Neural crest cell (in vitro differentiated cells): ENCODE data around the gene INTS11. TPM values are rescaled to one million over a fixed set of nuclear protein-coding genes. Genes with fewer than 3 reads are reported as not detected.
"Not testable (repeated sequence)": the region's sequence is repeated elsewhere in the genome, so short reads cannot be mapped to it uniquely, and the experiment has no call there.

Experiments
- DNase-seq: peaks from one replicate; pipeline ENCODE4 v3.0.0; 2021; ENCODE audit warnings: low read depth, mixed read lengths, low spot score
- H3K27ac Mint-ChIP-seq: one replicate; pipeline ENCODE4 v1.8.0; 2021; ENCODE audit warnings: mild to moderate bottlenecking, mixed read lengths; ENCODE audit not compliant: unreplicated experiment
- H3K27me3 Mint-ChIP-seq: 2 replicates; pipeline ENCODE4 v1.8.0; 2021; ENCODE audit warnings: low read depth, mild to moderate bottlenecking, mixed read lengths
- H3K36me3 Mint-ChIP-seq: 2 replicates; pipeline ENCODE4 v1.8.0; 2021; ENCODE audit warnings: low read depth, mild to moderate bottlenecking, mixed read lengths
- H3K4me1 Mint-ChIP-seq: 2 replicates; pipeline ENCODE4 v1.8.0; 2021; ENCODE audit warnings: mixed read lengths
- H3K4me3 Mint-ChIP-seq: one replicate; pipeline ENCODE4 v1.8.0; 2021; ENCODE audit warnings: mild to moderate bottlenecking, mixed read lengths
- H3K9me3 Mint-ChIP-seq: 2 replicates; pipeline ENCODE4 v1.8.0; 2021; ENCODE audit warnings: mixed read lengths
- total RNA-seq: library from RNA; stranded (reverse); gene quantifications from 2 replicates; pipeline ENCODE4 v1.2.1, GENCODE V29; 2021
- TF ChIP-seq, protein P1 (sequence below): fragments of 200-600 bp; sonication (generic); conservative IDR thresholded peaks from 2 replicates; pipeline ENCODE4 v1.5.0; 2021; ENCODE audit warnings: antibody characterized with exemption, mild to moderate bottlenecking

The INTS11 gene
- total RNA-seq, 1 donor from 2014 or later: 160 TPM

DNA sequence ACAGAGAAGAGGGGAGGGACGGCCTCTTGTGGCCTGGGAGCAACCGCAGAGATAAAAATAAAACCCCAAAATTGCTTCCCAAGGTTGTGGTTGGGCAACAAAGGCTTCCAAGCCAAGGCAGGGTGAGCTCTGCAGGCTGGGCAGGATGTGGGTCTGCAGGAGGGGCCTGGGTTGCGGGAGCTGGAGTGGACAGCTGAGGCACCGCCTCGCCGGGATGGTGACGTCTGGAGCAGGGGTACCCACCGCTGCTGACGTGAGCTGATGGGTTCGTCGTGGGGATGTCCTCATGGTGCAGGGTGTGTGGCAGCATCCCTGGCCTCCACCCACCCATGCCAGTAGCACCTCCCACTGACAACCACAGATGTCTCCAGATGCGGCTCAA is 46.9 kb upstream of the INTS11 start:
- Mint-ChIP-seq H3K27ac (no peak overlapping the region), H3K36me3 (no peaks in the 10 kb centered on the region), H3K9me3 (no peaks in the 10 kb centered on the region), H3K4me3 (no peak overlapping the region), H3K4me1 (peaks cover 9% of the 10 kb centered on the region), H3K27me3 (no peaks in the 10 kb centered on the region)
- DNase-seq: no peak
- TF ChIP-seq, protein P1, sequence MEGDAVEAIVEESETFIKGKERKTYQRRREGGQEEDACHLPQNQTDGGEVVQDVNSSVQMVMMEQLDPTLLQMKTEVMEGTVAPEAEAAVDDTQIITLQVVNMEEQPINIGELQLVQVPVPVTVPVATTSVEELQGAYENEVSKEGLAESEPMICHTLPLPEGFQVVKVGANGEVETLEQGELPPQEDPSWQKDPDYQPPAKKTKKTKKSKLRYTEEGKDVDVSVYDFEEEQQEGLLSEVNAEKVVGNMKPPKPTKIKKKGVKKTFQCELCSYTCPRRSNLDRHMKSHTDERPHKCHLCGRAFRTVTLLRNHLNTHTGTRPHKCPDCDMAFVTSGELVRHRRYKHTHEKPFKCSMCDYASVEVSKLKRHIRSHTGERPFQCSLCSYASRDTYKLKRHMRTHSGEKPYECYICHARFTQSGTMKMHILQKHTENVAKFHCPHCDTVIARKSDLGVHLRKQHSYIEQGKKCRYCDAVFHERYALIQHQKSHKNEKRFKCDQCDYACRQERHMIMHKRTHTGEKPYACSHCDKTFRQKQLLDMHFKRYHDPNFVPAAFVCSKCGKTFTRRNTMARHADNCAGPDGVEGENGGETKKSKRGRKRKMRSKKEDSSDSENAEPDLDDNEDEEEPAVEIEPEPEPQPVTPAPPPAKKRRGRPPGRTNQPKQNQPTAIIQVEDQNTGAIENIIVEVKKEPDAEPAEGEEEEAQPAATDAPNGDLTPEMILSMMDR: no peak

DNA sequence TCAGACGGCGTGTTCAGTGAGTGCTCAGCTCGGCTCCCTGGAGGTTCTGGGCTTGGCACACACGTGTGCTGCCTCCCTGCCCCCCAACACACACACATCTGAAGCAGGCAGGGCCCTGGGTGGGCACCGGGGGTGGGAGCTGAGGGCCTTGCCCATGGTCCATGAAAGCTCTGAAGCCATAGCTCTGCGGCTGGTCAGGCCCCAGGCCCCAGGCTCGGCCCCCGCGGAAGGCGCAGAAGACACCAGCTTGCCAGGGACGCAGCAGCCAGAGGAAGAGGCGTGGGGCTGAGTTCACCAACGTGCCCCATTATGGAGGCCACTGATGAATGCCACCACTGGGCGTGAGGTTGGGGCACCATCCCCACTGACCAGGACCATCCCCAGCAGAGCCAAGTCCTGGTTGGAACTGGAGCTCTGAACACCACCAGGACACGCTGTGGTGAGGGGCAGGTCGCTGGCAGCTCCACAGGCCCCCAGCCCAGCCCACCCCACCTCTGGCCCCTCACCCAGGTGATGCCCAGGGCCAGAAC is 46.4 kb upstream of the INTS11 start:
- TF ChIP-seq, protein P1: no peak
- no peaks in the 10 kb centered on the region for H3K9me3 Mint-ChIP-seq
- no peak for DNase-seq
- H3K36me3 Mint-ChIP-seq: no peaks in the 10 kb centered on the region
- no peak overlapping the region for H3K4me3 Mint-ChIP-seq
- no peaks in the 10 kb centered on the region for H3K27me3 Mint-ChIP-seq
- peaks cover 9% of the 10 kb centered on the region for H3K4me1 Mint-ChIP-seq
- no peak overlapping the region for H3K27ac Mint-ChIP-seq

DNA sequence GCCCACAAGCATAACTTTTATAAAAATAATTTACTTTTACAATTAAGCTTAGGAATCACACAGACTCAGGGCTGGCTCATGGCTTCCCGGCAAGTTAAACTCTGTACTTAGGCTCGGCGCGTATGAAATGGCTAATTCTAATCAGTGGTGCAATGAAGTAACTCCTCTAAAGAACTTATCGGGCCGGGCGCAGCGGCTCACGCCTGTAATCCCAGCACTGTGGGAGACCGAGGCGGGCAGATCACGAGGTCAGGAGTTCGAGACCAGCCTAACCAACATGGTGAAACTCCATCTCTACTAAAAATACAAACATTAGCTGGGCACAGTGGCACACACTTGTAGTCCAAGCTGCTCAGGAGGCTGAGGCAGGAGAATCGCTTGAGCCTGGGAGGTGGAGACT is 45.6 kb upstream of the INTS11 start:
- not testable (repeated sequence) for H3K9me3 Mint-ChIP-seq, H3K27me3 Mint-ChIP-seq, H3K27ac Mint-ChIP-seq, DNase-seq, H3K4me1 Mint-ChIP-seq, H3K36me3 Mint-ChIP-seq
- H3K4me3 Mint-ChIP-seq: peak overlapping the region; percentile 76

DNA sequence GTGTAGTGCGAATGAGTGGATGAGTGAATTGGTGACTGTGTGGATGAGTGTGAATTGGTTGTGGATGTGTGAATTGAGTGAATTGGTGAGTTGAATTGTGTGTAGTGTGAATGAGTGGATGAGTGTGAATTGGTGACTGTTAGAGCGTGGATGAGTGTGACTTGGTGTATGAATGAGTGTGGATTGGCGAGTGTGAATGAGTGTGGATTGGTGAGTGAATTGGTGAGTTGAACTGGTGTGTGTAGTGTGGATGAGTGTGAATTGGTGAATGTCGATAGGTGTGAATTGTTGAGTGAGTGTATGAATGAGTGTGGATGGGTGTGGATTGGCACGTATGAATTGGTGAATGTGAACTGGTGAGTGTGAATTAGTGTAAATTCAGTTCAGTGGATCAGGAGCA is 42.9 kb upstream of the INTS11 start:
- no peak for DNase-seq
- TF ChIP-seq, protein P1: no peak
- Mint-ChIP-seq H3K27ac (no peak overlapping the region), H3K36me3 (no peaks in the 10 kb centered on the region), H3K27me3 (no peaks in the 10 kb centered on the region), H3K4me1 (peaks cover under 1% of the 10 kb centered on the region), H3K9me3 (no peaks in the 10 kb centered on the region), H3K4me3 (no peak overlapping the region)

DNA sequence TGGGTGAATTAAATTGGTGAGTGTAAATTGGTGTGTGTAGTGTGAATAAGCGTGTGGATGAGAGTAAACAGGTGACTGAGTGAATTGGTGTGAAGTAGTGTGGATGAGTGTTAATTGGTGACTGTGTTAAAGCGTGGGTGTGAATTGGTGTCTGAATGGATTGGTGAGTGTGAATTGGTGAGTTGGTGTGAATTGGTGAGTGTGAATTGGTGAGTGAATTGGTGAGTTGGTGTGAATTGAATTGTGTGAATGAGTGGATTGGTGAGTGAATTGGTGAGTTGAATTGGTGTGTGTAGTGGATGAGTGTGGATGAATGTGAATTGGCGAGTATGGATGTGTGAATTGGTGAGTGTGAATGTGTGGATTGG is 42.2 kb upstream of the INTS11 start:
- Mint-ChIP-seq H3K4me3 (no peak overlapping the region), H3K27me3 (peaks cover 5% of the 10 kb centered on the region), H3K36me3 (no peaks in the 10 kb centered on the region), H3K27ac (no peak overlapping the region), H3K4me1 (peaks cover 7% of the 10 kb centered on the region), H3K9me3 (no peaks in the 10 kb centered on the region)
- TF ChIP-seq, protein P1: no peak
- DNase-seq: no peak

DNA sequence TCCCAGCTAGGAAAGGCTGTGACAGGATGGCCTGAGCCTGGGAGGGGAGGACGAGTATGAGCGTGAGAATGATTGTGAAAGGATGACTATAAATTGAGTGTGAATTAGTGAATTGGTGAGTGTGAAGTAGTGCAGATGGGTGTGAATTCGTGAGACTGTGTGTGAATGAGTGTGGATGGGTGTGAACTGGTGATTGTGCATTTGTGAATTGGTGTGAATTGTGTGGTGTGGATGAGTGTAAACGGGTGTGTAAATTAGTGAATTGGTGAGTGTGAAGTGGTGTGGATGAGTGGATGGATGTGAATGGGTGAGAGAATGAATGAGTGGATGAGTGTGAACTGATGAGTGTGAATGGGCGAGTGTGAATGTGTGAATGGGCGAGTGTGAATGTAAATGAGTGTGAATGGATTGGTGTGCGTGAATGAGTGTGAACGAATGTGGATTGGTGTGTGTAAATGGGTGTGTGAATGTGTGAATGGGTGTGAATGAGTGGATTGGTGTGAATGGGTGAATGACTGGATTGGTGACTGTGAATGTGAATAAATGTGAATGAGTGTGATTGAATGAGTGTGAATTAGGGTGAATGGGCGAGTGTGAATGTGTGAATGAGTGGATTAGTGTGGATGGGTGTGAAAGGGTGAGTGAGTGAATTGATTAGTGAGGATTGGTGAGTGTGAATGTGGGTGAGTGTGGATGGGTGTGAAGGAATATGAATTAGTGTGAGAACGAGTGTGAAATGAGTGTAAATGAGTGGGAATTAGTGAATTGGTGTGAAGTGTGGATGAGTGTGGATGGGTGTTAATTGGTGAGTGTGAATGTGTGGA is 41.6 kb upstream of the INTS11 start:
- no peak for DNase-seq
- Mint-ChIP-seq H3K27ac (no peak overlapping the region), H3K27me3 (peaks cover 5% of the 10 kb centered on the region), H3K9me3 (no peaks in the 10 kb centered on the region), H3K36me3 (no peaks in the 10 kb centered on the region), H3K4me1 (peaks cover 8% of the 10 kb centered on the region), H3K4me3 (no peak overlapping the region)
- TF ChIP-seq, protein P1: no peak
